ENCODE data around the gene LIMCH1. TPM values are rescaled to one million over a fixed set of nuclear protein-coding genes. Genes with fewer than 3 reads are reported as not detected.

The LIMCH1 gene
- total and polyA plus RNA-seq, 2 donors from 2014 or later = 19.9 to 83.9 TPM

DNA sequence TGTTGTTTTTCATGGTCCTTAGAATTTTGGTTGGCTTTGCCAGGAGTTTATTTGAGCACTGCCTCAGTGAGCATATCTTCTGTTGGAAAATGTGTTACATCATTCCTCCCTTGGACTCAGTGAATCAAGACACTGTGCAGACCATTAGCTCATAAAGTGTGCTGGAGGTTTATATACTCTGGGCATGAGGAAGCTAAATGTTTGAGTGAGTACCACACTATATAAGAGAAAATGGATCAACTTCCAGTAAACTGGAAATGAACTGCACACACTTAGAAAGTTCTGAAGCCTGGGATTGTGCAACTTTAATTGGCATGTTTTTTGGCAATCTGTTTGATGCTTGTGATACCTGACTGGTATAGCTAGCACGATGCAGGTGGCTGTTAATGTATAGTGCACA, 75.9 kb downstream of the LIMCH1 start:
- peak overlapping the region in 2 of 3 donors; percentile 21 to 41 for H3K4me3 ChIP-seq (ENCODE audit: low read length in 3 of 3)
- FAIRE-seq = no peak

DNA sequence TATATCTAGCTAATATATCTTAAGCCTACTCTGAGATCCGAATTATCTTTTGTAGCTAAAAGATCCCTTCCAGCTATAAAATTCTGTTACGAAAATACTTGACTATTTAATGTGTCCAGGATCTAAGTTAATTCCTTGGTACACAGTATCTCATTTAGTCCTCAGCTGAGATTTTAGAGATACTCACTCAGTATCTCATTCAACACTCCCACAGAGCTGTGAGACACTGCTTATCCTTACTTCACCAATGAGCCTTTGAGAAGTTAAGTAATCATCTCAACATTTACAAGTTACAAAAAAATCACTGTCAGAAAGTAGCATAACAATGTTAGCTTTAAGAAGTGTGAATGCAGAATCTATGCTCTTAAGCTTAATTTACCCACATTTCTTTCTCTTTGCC, 76.6 kb downstream of the LIMCH1 start:
- no peak overlapping the region for H3K27ac ChIP-seq (ENCODE audit: low read depth in 2 of 2, low read length in 2 of 2)
- TF ChIP-seq, protein P1, sequence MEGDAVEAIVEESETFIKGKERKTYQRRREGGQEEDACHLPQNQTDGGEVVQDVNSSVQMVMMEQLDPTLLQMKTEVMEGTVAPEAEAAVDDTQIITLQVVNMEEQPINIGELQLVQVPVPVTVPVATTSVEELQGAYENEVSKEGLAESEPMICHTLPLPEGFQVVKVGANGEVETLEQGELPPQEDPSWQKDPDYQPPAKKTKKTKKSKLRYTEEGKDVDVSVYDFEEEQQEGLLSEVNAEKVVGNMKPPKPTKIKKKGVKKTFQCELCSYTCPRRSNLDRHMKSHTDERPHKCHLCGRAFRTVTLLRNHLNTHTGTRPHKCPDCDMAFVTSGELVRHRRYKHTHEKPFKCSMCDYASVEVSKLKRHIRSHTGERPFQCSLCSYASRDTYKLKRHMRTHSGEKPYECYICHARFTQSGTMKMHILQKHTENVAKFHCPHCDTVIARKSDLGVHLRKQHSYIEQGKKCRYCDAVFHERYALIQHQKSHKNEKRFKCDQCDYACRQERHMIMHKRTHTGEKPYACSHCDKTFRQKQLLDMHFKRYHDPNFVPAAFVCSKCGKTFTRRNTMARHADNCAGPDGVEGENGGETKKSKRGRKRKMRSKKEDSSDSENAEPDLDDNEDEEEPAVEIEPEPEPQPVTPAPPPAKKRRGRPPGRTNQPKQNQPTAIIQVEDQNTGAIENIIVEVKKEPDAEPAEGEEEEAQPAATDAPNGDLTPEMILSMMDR (IDR thresholded peaks at IDR 0.05; ENCODE audit: borderline replicate concordance, extremely low read depth, insufficient read depth) = no peak
- H3K9me3 ChIP-seq (ENCODE audit: control insufficient read depth in 2 of 3, insufficient read depth in 1 of 3, low read length in 3 of 3) = no peaks in the 10 kb centered on the region
- FAIRE-seq (no peak), DNase-seq (no peak)
- peaks cover 0 to 18% (median 15%) of the 10 kb centered on the region in 3 donors for H3K4me1 ChIP-seq (ENCODE audit: control insufficient read depth in 2 of 3, insufficient read depth in 2 of 3, low read depth in 1 of 3, low read length in 3 of 3)
- intact Hi-C loops (cut with DNase I) = no loop called here
- peaks cover 0 to 5% (median 4%) of the 10 kb centered on the region in 3 donors for H3K36me3 ChIP-seq (ENCODE audit: control insufficient read depth in 2 of 3, insufficient read depth in 3 of 3, low read length in 3 of 3)
- no peak overlapping the region for H3K9ac ChIP-seq (ENCODE audit: low read length in 3 of 3)
- no peak overlapping the region for H3K4me3 ChIP-seq (ENCODE audit: low read length in 3 of 3)
- peaks cover 2% of the 10 kb centered on the region for H3K27me3 ChIP-seq (ENCODE audit: control insufficient read depth, insufficient read depth, low read length)

More for the DNA sequence above, 75.9 kb downstream of the LIMCH1 start:
- intact Hi-C loops (cut with DNase I) = no loop called here
- H3K9ac ChIP-seq (ENCODE audit: low read length in 3 of 3) = peak overlapping the region in 1 of 3 donors; percentile 1
- H3K4me1 ChIP-seq (ENCODE audit: control insufficient read depth in 2 of 3, insufficient read depth in 2 of 3, low read depth in 1 of 3, low read length in 3 of 3) = peaks cover 0 to 18% (median 15%) of the 10 kb centered on the region in 3 donors
- H3K27ac ChIP-seq (ENCODE audit: low read depth in 2 of 2, low read length in 2 of 2) = no peak overlapping the region
- no peaks in the 10 kb centered on the region for H3K9me3 ChIP-seq (ENCODE audit: control insufficient read depth in 2 of 3, insufficient read depth in 1 of 3, low read length in 3 of 3)
- H3K36me3 ChIP-seq (ENCODE audit: control insufficient read depth in 2 of 3, insufficient read depth in 3 of 3, low read length in 3 of 3) = no peaks in the 10 kb centered on the region
- H3K27me3 ChIP-seq (ENCODE audit: control insufficient read depth, insufficient read depth, low read length) = peaks cover 2% of the 10 kb centered on the region
- TF ChIP-seq, protein P1 (IDR thresholded peaks at IDR 0.05; ENCODE audit: borderline replicate concordance, extremely low read depth, insufficient read depth) = no peak
- DNase-seq = no peak

DNA sequence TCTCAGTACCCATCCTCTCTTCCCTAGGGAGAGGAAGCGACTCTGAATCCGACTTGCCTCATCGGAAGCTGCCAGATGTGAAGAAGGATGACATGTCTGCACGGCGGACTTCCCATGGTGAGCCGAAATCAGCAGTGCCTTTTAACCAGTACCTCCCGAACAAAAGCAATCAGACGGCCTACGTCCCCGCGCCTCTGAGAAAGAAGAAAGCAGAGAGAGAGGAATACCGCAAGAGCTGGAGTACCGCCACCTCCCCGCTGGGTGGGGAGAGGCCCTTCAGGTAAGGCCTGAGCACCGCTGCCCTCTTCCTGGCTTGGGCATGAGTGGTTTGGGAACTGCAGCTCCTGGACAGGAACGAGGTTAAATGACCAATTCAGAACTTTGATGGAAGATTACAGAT, 81.2 kb downstream of the LIMCH1 start:
- no peak overlapping the region for H3K27ac ChIP-seq (ENCODE audit: low read depth in 2 of 2, low read length in 2 of 2)
- no peak overlapping the region for H3K4me3 ChIP-seq (ENCODE audit: low read length in 3 of 3)
- H3K27me3 ChIP-seq (ENCODE audit: control insufficient read depth, insufficient read depth, low read length) = no peaks in the 10 kb centered on the region
- DNase-seq (no peak), FAIRE-seq (no peak)
- H3K36me3 ChIP-seq (ENCODE audit: control insufficient read depth in 2 of 3, insufficient read depth in 3 of 3, low read length in 3 of 3) = peaks cover 0 to 10% (median 5%) of the 10 kb centered on the region in 3 donors
- H3K9ac ChIP-seq (ENCODE audit: low read length in 3 of 3) = no peak overlapping the region
- H3K9me3 ChIP-seq (ENCODE audit: control insufficient read depth in 2 of 3, insufficient read depth in 1 of 3, low read length in 3 of 3) = no peaks in the 10 kb centered on the region
- no peaks in the 10 kb centered on the region for H3K4me1 ChIP-seq (ENCODE audit: control insufficient read depth in 2 of 3, insufficient read depth in 2 of 3, low read depth in 1 of 3, low read length in 3 of 3)
- intact Hi-C loops (cut with DNase I) = no loop called here
- TF ChIP-seq, protein P1 (IDR thresholded peaks at IDR 0.05; ENCODE audit: borderline replicate concordance, extremely low read depth, insufficient read depth) = no peak
